ENCODE measurements around the gene SEPTIN3. TPM values are rescaled to one million over a fixed set of nuclear protein-coding genes. Genes with fewer than 3 reads are reported as not detected.

Gene SEPTIN3
- total and polyA plus RNA-seq, 2 of the 8 experiments (the other 6 are each of a cell fraction or from before 2014, with no cell fraction given): 38.9 to 52.9 TPM

DNA sequence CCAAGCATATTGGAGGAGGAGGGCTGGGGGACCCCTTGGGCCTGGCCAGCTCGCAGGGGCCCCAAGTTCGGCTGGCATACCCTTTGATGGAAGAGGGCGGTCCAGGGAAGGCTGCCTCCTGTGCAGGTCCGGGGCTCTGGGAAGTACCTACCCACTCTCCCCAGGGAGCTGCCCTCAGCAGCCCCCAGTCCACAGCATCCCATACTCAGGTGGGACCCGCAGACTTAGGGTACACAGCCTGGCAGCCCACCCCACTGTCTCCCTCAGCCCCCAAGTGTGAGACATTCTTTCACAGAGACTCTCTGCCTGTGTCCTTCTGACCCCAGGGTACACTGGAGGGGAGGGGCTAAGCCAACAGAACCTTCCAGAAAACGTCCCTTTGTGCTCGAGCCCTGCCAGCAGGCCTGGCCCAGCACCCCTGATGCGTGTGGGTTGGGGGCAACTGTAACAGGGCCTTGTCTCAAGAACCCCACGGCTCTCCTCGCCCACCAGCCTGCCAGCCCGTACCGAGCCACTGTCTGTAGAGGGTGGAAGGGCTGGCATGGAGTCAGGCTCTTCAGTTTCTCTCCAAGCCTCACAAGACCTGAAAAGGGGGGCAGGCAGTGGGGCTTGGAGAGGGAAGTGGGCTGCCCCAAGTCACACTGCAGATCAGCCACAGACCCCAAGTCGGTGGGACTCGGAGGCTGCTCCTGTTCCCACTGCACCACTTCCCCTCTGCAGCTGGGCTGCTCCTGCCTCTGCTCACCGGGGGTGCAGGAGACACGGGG, 35.6 kb upstream of the SEPTIN3 start:
- H4K91ac ChIP-seq (replicated peaks; ENCODE audit: insufficient read length, low read length): no peak overlapping the region
- no peak overlapping the region for H2BK15ac ChIP-seq (ENCODE audit: low read length)
- H3K9ac ChIP-seq (replicated peaks in 1 of 4; ENCODE audit: extremely low read depth in 1 of 4, low read depth in 3 of 4, low read length in 3 of 4): no peak overlapping the region
- no peak overlapping the region for H2AK5ac ChIP-seq (ENCODE audit: low read depth, low read length)
- ChIA-PET CTCF (ENCODE audit: partially characterized antibody) (interaction anchor here (1.2 to 1.6 kb wide), 3 partner anchors 8 to 236 kb away, joined by 3 to 8 read pairs (median 4); no protein-coding TSS in a partner anchor), POLR2A (ENCODE audit: partially characterized antibody) (interaction anchor here (0.6 to 3.6 kb wide), 8 partner anchors 8 to 169 kb away, joined by 3 to 15 read pairs (median 4); partner anchors contain the start of genes CENPM and SHISA8)
- H4K8ac ChIP-seq (ENCODE audit: extremely low read depth, insufficient read depth, low read length): no peak overlapping the region
- no peak overlapping the region for H3K4me3 ChIP-seq (ENCODE audit: extremely low read depth in 1 of 4, insufficient read depth in 2 of 4, low read depth in 3 of 4, low read length in 4 of 4)
- DNase-seq (ENCODE audit: low read depth in 1 of 2, low spot score in 2 of 2): no peak
- H3K79me2 ChIP-seq (ENCODE audit: control insufficient read depth in 1 of 2, insufficient read depth in 2 of 2, low read length in 2 of 2): no peaks in the 10 kb centered on the region
- peaks cover 0 to 7% (median 3%) of the 10 kb centered on the region in 4 experiments; a peak in 3 of 7 replicates for H3K4me1 ChIP-seq (replicated peaks in 1 of 4; ENCODE audit: control insufficient read depth in 3 of 4, insufficient read depth in 4 of 4, low read length in 3 of 4)
- H3K56ac ChIP-seq (replicated peaks; ENCODE audit: insufficient read length, low read depth, low read length): no peak overlapping the region
- H3K9me3 ChIP-seq (ENCODE audit: insufficient read depth in 2 of 2, low read depth in 1 of 2, low read length in 1 of 2): no peaks in the 10 kb centered on the region
- no peak for FAIRE-seq
- no peak overlapping the region for H3K27ac ChIP-seq (ENCODE audit: low read depth, low read length)
- H3K14ac ChIP-seq (ENCODE audit: insufficient read length): no peak overlapping the region
- H3K79me1 ChIP-seq (ENCODE audit: low read depth, low read length): no peaks in the 10 kb centered on the region
- H2BK20ac ChIP-seq (ENCODE audit: low read length): no peak overlapping the region
- H4K20me1 ChIP-seq (replicated peaks in 1 of 2; ENCODE audit: control insufficient read depth in 1 of 2, insufficient read depth in 2 of 2, low read length in 2 of 2): peaks cover 10 to 13% of the 10 kb centered on the region in 2 experiments
- H2BK12ac ChIP-seq (ENCODE audit: low read depth, low read length): no peak overlapping the region
- peaks cover 2 to 9% (median 2%) of the 10 kb centered on the region in 4 experiments; a peak in 6 of 8 replicates for H3K36me3 ChIP-seq (ENCODE audit: control insufficient read depth in 2 of 4, insufficient read depth in 4 of 4, low read length in 3 of 4)
- H2BK120ac ChIP-seq (replicated peaks; ENCODE audit: low read depth, low read length): no peak overlapping the region
- H2AFZ ChIP-seq (ENCODE audit: low read length): no peak overlapping the region
- H3K23me2 ChIP-seq (ENCODE audit: low read depth, low read length): no peaks in the 10 kb centered on the region
- 87% methylated on average over 14 of the region's 16 CpGs; no CpG with 5 or more reads in 1 of the 2 experiments for WGBS, 2 experiments (ENCODE audit: extremely low coverage in 1 of 2, insufficient coverage in 1 of 2, insufficient read length in 1 of 2, insufficient replicate concordance in 2 of 2, low coverage in 1 of 2, low lambda C conversion rate in 2 of 2, missing lambda C conversion rate in 1 of 2)
- no peak overlapping the region for H3K18ac ChIP-seq (ENCODE audit: extremely low read depth, low read length)
- TF ChIP-seq POLR2AphosphoS5 (IDR thresholded peaks at IDR 0.05; ENCODE audit: low read depth, low read length): no peak
- TF ChIP-seq RAD21 (IDR thresholded peaks at IDR 0.05 in 1 of 2, conservative IDR thresholded peaks at IDR 0.05 in 1 of 2; ENCODE audit: low read depth in 2 of 2, low read length in 2 of 2): no peak
- TF ChIP-seq, protein P1, sequence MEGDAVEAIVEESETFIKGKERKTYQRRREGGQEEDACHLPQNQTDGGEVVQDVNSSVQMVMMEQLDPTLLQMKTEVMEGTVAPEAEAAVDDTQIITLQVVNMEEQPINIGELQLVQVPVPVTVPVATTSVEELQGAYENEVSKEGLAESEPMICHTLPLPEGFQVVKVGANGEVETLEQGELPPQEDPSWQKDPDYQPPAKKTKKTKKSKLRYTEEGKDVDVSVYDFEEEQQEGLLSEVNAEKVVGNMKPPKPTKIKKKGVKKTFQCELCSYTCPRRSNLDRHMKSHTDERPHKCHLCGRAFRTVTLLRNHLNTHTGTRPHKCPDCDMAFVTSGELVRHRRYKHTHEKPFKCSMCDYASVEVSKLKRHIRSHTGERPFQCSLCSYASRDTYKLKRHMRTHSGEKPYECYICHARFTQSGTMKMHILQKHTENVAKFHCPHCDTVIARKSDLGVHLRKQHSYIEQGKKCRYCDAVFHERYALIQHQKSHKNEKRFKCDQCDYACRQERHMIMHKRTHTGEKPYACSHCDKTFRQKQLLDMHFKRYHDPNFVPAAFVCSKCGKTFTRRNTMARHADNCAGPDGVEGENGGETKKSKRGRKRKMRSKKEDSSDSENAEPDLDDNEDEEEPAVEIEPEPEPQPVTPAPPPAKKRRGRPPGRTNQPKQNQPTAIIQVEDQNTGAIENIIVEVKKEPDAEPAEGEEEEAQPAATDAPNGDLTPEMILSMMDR (IDR thresholded peaks at IDR 0.05; ENCODE audit: control extremely low read depth in 1 of 3, insufficient read depth in 1 of 3, low read depth in 1 of 3, low read length in 3 of 3): no peak
- TF ChIP-seq TAF7 (optimal IDR thresholded peaks at IDR 0.05; ENCODE audit: borderline replicate concordance, low read depth, low read length): no peak
- TF ChIP-seq NRF1 (IDR thresholded peaks at IDR 0.05; ENCODE audit: low read depth, low read length): no peak
- TF ChIP-seq BRCA1 (IDR thresholded peaks at IDR 0.05; ENCODE audit: low read depth, low read length): no peak
- TF ChIP-seq GABPA (IDR thresholded peaks at IDR 0.05; ENCODE audit: borderline replicate concordance, insufficient read depth, low read length): no peak
- no peak for TF ChIP-seq PHF8 (conservative IDR thresholded peaks at IDR 0.05; ENCODE audit: low read depth, low read length)
- TF ChIP-seq RXRA (IDR thresholded peaks at IDR 0.05; ENCODE audit: insufficient read depth, low read depth, low read length): no peak
- H3K4ac ChIP-seq (replicated peaks; ENCODE audit: insufficient read length, low read depth, low read length): no peak overlapping the region
- H3K4me2 ChIP-seq (ENCODE audit: insufficient read depth in 1 of 2, low read depth in 2 of 2, low read length in 2 of 2): no peak overlapping the region
- peaks cover 0 to 3% (median 1%) of the 10 kb centered on the region in 4 experiments; a peak in 3 of 7 replicates for H3K27me3 ChIP-seq (replicated peaks in 1 of 4; ENCODE audit: control insufficient read depth in 3 of 4, extremely low read depth in 1 of 4, insufficient read depth in 3 of 4, low read length in 3 of 4)
- no peak overlapping the region for H2BK5ac ChIP-seq (ENCODE audit: low read depth, low read length)
- H4K5ac ChIP-seq (ENCODE audit: insufficient read length, low read depth, low read length): no peak overlapping the region
- H3K23ac ChIP-seq (ENCODE audit: insufficient read length): no peak overlapping the region
